ENCODE data around the gene NOC4L.

GRCh38 chr12:132156573-132157325, 12.5 kb downstream of the NOC4L start:
- no peak for TF ChIP-seq POLR2A (IDR thresholded peaks at IDR 0.05)
- TF ChIP-seq CTCF (IDR thresholded peaks at IDR 0.05), result no peak
